Measurements from ENCODE around the gene MRPL41. TPM values are rescaled to one million over a fixed set of nuclear protein-coding genes. Genes with fewer than 3 reads are reported as not detected.
"Not testable (repeated sequence)": the region's sequence is repeated elsewhere in the genome, so short reads cannot be mapped to it uniquely, and the experiment has no call there.

MRPL41 gene
- polyA plus RNA-seq, 2 of the 4 experiments (the other 2 are of a cell fraction), result 19.7 to 54.4 TPM

DNA sequence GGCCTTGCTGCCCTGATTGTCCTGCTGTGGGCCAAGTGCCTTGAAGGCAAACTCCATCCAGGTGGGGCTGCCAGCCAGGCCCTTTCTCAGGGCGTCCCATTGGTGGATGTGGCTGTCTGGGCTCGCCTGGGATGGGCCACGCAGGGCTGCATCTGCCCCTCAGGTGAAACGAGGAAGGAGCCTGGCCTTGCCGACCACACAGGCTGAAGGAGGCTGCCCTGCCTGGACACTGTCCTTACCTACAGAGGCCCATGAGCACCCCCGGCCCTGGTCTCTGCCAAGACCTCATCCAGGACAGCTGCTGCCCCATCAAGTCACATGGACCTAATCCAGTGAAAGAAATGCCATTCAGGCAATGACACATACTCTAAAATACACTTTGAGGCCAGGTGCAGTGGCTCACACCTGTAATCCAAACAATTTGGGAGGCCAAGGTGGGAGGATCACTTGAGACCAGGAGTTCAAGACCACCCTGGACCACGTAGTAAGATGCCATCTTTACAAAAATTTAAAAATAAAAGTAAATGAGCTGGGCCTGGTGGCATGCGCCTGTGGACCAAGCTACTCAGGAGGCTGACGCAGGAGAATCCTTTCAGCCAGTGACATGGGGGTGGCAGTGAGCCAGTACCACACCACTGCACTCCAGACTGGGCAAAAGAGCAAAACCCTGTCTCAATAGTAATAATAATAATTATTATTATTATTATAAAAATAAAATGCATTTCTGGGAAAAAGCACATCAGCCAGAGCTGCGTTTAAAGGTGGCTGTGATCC, 35.3 kb upstream of the MRPL41 start:
- Histone ChIP-seq H3K9me3 (no peaks in the 10 kb centered on the region), H3K4me1 (no peaks in the 10 kb centered on the region), H3K4me2 (no peak overlapping the region), H3K27ac (no peak overlapping the region), H3K4me3 (no peak overlapping the region)
- ChIA-PET CTCF (no interaction called here), POLR2A (no interaction called here)
- 68% methylated on average over 10 of the region's 10 CpGs for WGBS (ENCODE audit: missing lambda C conversion rate)
- FAIRE-seq (no peak), ATAC-seq (peak; percentile 62 to 68), DNase-seq (ENCODE audit: low read depth in 1 of 2, low spot score in 1 of 2) (no peak)
- TF ChIP-seq EHMT2 (IDR thresholded peaks at IDR 0.05; ENCODE audit: low read depth) (no peak), FOSL2 (IDR thresholded peaks at IDR 0.05) (no peak), FOSL2 (CRISPR knock-in tag; IDR thresholded peaks at IDR 0.05) (no peak), BHLHE40 (IDR thresholded peaks at IDR 0.05; ENCODE audit: low read depth, low read length) (no peak), RNF2 (IDR thresholded peaks at IDR 0.05; ENCODE audit: borderline replicate concordance, low read depth) (no peak), SREBF2 (IDR thresholded peaks at IDR 0.05) (no peak), HDAC2 (IDR thresholded peaks at IDR 0.05) (no peak), GATA3 (IDR thresholded peaks at IDR 0.05; ENCODE audit: borderline replicate concordance) (no peak), ZSCAN20 (CRISPR knock-in tag; IDR thresholded peaks at IDR 0.05) (no peak), TP53 (CRISPR knock-in tag; IDR thresholded peaks at IDR 0.05) (no peak), ZC3H11A (IDR thresholded peaks at IDR 0.05) (no peak), FOSB (CRISPR knock-in tag; IDR thresholded peaks at IDR 0.05) (no peak), POLR2A (IDR thresholded peaks at IDR 0.05; ENCODE audit: low read length) (no peak), CHD2 (IDR thresholded peaks at IDR 0.05; ENCODE audit: low read length, partially characterized antibody) (no peak), MAZ (IDR thresholded peaks at IDR 0.05; ENCODE audit: borderline replicate concordance, low read depth, low read length) (no peak), PHF8 (IDR thresholded peaks at IDR 0.05; ENCODE audit: borderline replicate concordance, low read depth) (no peak)
- TF ChIP-seq, protein P1, sequence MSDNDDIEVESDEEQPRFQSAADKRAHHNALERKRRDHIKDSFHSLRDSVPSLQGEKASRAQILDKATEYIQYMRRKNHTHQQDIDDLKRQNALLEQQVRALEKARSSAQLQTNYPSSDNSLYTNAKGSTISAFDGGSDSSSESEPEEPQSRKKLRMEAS (IDR thresholded peaks at IDR 0.05), result no peak
- TF ChIP-seq, protein P2, sequence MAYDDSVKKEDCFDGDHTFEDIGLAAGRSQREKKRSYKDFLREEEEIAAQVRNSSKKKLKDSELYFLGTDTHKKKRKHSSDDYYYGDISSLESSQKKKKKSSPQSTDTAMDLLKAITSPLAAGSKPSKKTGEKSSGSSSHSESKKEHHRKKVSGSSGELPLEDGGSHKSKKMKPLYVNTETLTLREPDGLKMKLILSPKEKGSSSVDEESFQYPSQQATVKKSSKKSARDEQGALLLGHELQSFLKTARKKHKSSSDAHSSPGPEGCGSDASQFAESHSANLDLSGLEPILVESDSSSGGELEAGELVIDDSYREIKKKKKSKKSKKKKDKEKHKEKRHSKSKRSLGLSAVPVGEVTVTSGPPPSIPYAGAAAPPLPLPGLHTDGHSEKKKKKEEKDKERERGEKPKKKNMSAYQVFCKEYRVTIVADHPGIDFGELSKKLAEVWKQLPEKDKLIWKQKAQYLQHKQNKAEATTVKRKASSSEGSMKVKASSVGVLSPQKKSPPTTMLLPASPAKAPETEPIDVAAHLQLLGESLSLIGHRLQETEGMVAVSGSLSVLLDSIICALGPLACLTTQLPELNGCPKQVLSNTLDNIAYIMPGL (CRISPR knock-in tag; IDR thresholded peaks at IDR 0.05; ENCODE audit: borderline replicate concordance), result no peak
- TF ChIP-seq, protein P3, sequence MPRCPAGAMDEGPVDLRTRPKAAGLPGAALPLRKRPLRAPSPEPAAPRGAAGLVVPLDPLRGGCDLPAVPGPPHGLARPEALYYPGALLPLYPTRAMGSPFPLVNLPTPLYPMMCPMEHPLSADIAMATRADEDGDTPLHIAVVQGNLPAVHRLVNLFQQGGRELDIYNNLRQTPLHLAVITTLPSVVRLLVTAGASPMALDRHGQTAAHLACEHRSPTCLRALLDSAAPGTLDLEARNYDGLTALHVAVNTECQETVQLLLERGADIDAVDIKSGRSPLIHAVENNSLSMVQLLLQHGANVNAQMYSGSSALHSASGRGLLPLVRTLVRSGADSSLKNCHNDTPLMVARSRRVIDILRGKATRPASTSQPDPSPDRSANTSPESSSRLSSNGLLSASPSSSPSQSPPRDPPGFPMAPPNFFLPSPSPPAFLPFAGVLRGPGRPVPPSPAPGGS (IDR thresholded peaks at IDR 0.05), result no peak

DNA sequence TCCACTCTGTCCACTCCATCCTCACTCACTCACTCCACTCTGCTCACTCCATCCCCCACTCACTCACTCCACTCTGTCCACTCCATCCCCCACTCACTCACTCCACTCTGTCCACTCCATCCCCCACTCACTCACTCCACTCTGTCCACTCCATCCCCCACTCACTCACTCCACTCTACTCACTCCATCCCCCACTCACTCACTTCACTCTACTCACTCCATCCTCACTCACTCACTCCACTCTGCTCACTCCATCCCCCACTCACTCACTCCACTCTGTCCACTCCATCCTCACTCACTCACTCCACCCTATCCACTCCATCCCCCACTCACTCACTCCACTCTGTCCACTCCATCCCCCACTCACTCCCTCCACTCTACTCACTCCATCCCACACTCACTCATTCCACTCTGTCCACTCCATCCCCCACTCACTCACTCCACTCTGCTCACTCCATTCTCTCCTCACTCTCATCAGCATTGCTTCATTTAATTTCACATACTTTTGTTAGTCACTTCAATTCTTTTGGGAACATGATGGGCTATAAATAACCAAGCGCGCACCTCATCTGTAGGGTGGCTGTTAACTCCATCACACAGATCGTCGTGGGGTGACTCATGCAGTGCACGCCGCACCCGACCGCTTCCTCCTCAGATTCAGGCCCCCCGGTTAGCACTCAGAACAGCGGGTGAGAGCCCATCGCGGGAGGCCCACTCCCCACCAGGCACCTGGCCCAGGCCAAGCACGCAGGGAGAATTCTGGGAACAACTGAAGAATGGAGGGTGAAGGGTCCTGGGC, 32.8 kb upstream of the MRPL41 start:
- WGBS (ENCODE audit: missing lambda C conversion rate), result 91% methylated on average over 13 of the region's 13 CpGs
- H3K4me1 ChIP-seq; H3K9me3 ChIP-seq; POLR2A ChIA-PET; H3K4me2 ChIP-seq; DNase-seq (ENCODE audit: low read depth in 1 of 2, low spot score in 1 of 2); H3K4me3 ChIP-seq; CTCF ChIA-PET; ATAC-seq; FAIRE-seq; H3K27ac ChIP-seq: not testable (repeated sequence)

DNA sequence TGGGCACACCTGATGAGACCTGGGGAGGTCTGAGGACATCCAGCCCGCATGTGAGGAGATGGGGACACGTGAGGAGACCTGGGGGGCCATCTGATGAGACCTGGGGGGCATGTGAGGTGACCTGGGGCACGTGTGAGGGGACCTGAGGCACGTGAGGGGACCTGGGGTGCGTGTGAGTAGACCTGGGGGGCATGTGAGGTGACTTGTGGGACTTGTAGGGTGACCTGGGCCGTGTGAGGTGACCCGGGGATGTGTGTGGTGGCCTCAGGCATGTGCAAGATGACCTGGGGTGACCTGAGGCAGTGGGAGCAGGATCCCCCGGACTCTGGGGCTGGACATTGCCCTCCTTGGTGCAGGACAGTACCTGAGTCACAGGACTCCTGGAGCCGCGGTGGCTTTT, 32.1 kb upstream of the MRPL41 start:
- Histone ChIP-seq H3K4me2 (no peak overlapping the region), H3K4me1 (no peaks in the 10 kb centered on the region), H3K4me3 (no peak overlapping the region), H3K9me3 (no peaks in the 10 kb centered on the region), H3K27ac (no peak overlapping the region)
- DNase-seq (ENCODE audit: low read depth in 1 of 2, low spot score in 1 of 2) (no peak), ATAC-seq (no peak), FAIRE-seq (no peak)
- POLR2A ChIA-PET, result no interaction called here
- CTCF ChIA-PET, result interaction anchor here (1.4 kb wide), 1 partner anchor 13 kb away, joined by 5 read pairs; no protein-coding TSS in a partner anchor
- 69% methylated on average over 9 of the region's 10 CpGs for WGBS (ENCODE audit: missing lambda C conversion rate)
- TF ChIP-seq, protein P4, sequence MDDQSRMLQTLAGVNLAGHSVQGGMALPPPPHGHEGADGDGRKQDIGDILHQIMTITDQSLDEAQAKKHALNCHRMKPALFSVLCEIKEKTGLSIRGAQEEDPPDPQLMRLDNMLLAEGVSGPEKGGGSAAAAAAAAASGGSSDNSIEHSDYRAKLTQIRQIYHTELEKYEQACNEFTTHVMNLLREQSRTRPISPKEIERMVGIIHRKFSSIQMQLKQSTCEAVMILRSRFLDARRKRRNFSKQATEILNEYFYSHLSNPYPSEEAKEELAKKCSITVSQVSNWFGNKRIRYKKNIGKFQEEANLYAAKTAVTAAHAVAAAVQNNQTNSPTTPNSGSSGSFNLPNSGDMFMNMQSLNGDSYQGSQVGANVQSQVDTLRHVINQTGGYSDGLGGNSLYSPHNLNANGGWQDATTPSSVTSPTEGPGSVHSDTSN (IDR thresholded peaks at IDR 0.05), result no peak
- no peak for TF ChIP-seq JUNB (IDR thresholded peaks at IDR 0.05)
- TF ChIP-seq, protein P5, sequence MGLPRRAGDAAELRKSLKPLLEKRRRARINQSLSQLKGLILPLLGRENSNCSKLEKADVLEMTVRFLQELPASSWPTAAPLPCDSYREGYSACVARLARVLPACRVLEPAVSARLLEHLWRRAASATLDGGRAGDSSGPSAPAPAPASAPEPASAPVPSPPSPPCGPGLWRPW (IDR thresholded peaks at IDR 0.05), result no peak
- no peak for TF ChIP-seq POLR2AphosphoS2 (conservative IDR thresholded peaks at IDR 0.05; ENCODE audit: low read length)
- TF ChIP-seq ZFP36 (IDR thresholded peaks at IDR 0.05; ENCODE audit: borderline replicate concordance, partially characterized antibody), result no peak
- TF ChIP-seq ZNF302 (CRISPR knock-in tag; IDR thresholded peaks at IDR 0.05), result no peak
- TF ChIP-seq CBX2 (IDR thresholded peaks at IDR 0.05; ENCODE audit: borderline replicate concordance, low read depth), result no peak
- TF ChIP-seq, protein P6, sequence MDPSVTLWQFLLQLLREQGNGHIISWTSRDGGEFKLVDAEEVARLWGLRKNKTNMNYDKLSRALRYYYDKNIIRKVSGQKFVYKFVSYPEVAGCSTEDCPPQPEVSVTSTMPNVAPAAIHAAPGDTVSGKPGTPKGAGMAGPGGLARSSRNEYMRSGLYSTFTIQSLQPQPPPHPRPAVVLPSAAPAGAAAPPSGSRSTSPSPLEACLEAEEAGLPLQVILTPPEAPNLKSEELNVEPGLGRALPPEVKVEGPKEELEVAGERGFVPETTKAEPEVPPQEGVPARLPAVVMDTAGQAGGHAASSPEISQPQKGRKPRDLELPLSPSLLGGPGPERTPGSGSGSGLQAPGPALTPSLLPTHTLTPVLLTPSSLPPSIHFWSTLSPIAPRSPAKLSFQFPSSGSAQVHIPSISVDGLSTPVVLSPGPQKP (IDR thresholded peaks at IDR 0.05; ENCODE audit: low read depth, low read length), result no peak
- TF ChIP-seq KDM1A (IDR thresholded peaks at IDR 0.05; ENCODE audit: low read depth), result no peak
